ENCODE measurements around the gene AKR1B1. TPM values are rescaled to one million over a fixed set of nuclear protein-coding genes. Genes with fewer than 3 reads are reported as not detected.

AKR1B1 gene
- total RNA-seq, 1 donor, result 542 TPM

GRCh38 chr7:134419085-134419484, 39.8 kb downstream of the AKR1B1 start:
- no peak for DNase-seq (ENCODE audit: low read depth)
- TF ChIP-seq CTCF (IDR thresholded peaks at IDR 0.05; ENCODE audit: insufficient read depth, low read depth, low read length), result no peak
- no peak overlapping the region for H3K4me3 ChIP-seq (ENCODE audit: low read depth, low read length)

DNA sequence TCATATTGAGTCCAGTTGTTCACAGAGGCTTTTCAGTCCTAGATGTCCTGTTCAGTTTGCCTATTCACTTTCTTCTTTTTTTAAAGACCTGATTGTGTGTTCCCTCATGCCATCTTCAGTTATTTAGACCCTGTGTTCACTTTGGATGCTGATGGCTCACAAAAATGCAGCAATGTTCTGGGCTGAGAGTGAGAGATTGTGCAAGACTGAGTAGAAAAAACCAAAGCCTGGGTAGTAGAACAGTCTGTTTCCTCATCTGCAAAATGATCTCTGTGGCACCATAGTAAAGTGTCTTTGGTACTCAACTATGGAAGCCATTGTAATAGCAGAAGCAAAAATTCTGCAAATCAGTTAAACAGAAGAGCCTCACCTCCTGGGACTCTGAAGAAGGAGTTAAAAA, 43.2 kb downstream of the AKR1B1 start:
- TF ChIP-seq CTCF (IDR thresholded peaks at IDR 0.05; ENCODE audit: insufficient read depth, low read depth, low read length), result no peak
- DNase-seq (ENCODE audit: low read depth), result no peak
- H3K4me3 ChIP-seq (ENCODE audit: low read depth, low read length), result no peak overlapping the region

DNA sequence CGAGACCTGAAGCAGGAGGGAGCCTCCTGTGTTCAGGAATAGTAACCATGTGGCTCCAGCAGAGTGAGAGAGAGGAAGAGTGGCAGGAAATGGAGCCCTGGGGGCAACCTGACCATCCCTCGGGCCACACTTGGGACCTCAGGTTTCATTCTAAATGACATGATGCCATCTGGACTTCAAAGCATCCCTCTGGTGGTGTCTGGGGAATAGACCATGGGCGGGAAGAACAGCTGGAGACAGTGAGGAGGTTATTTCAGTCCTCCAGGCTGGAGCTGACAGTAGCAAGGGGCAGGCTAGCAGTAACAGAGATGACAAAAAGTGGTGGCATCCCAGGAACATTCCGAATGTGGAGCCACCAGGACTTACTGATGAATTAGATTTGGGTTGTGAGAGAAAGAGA, 44.8 kb downstream of the AKR1B1 start:
- TF ChIP-seq CTCF (IDR thresholded peaks at IDR 0.05; ENCODE audit: insufficient read depth, low read depth, low read length), result no peak
- no peak for DNase-seq (ENCODE audit: low read depth)
- no peak overlapping the region for H3K4me3 ChIP-seq (ENCODE audit: low read depth, low read length)

- no peak for DNase-seq (ENCODE audit: low read depth)
- no peak for TF ChIP-seq CTCF (IDR thresholded peaks at IDR 0.05; ENCODE audit: insufficient read depth, low read depth, low read length)
- H3K4me3 ChIP-seq (ENCODE audit: low read depth, low read length), result no peak overlapping the region
These were observed 51.6 kb downstream of the AKR1B1 start for GRCh38 chr7:134407311-134407710.

DNA sequence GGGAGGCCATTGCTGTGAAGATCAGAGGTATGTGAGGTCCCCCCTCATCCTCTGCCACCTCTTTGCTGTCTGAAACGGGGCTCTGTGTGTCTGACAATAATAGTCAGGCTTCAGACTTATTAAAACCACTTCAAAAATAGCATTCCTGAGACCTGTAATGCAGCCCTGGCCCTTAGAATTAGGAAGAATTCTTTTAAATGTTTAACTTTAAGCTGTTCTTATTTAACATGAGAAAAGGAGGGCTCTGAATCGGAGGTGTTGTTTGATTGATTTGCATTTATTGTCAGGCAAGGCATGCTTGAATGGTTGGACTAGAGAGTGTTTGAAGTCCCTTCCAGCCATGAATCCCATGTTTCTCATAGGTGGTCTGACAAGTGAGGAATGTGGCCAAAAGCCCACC, 52.5 kb downstream of the AKR1B1 start:
- TF ChIP-seq CTCF (IDR thresholded peaks at IDR 0.05; ENCODE audit: insufficient read depth, low read depth, low read length), result no peak
- no peak for DNase-seq (ENCODE audit: low read depth)
- H3K4me3 ChIP-seq (ENCODE audit: low read depth, low read length), result no peak overlapping the region

DNA sequence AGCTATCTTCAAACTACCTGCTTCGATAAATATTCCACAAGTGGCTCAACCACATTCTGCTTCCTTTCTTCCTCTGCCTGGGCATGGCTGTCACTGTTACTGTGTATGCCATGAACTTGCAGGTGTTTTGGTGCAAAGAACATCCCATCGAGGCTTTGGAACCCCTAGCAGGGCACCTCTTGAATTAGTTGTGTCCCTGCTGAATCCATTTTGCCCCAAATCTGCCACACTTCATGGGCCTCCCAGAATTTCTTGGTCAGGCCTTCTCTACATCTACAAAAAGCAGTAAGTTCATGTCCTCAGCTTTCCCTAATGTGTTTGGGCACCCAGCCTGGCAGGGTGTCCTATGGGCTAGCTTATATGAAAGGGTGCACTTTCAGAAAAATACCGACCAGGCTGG, 53.6 kb downstream of the AKR1B1 start:
- no peak for DNase-seq (ENCODE audit: low read depth)
- H3K4me3 ChIP-seq (ENCODE audit: low read depth, low read length), result no peak overlapping the region
- TF ChIP-seq CTCF (IDR thresholded peaks at IDR 0.05; ENCODE audit: insufficient read depth, low read depth, low read length), result no peak

GRCh38 chr7:134403062-134403461, 55.8 kb downstream of the AKR1B1 start:
- no peak for TF ChIP-seq CTCF (IDR thresholded peaks at IDR 0.05; ENCODE audit: insufficient read depth, low read depth, low read length)

More at GRCh38 chr7:134403062-134403461, 55.8 kb downstream of the AKR1B1 start:
- no peak for DNase-seq (ENCODE audit: low read depth)
- no peak overlapping the region for H3K4me3 ChIP-seq (ENCODE audit: low read depth, low read length)
